Testis (tissue), 3 donors: ENCODE results near the gene PHF13. TPM values are rescaled to one million over a fixed set of nuclear protein-coding genes. Genes with fewer than 3 reads are reported as not detected.

Experiments
- DNase-seq: peaks from one replicate; pipeline ENCODE4 v3.0.0-alpha.2; 2019
- H3K27ac ChIP-seq, 2 donors: fragments of 200-600 bp; sonication (generic); one replicate each; pipeline ENCODE4 v1.5.1; 2019
- H3K27me3 ChIP-seq: fragments of 200-600 bp; sonication (generic); one replicate; pipeline ENCODE4 v1.5.1; 2019
- H3K36me3 ChIP-seq: fragments of 200-600 bp; sonication (generic); one replicate; pipeline ENCODE4 v1.5.1; 2017; ENCODE audit warnings: low read depth; ENCODE audit errors: missing control alignments
- H3K4me1 ChIP-seq: fragments of 200-600 bp; sonication (generic); one replicate; pipeline ENCODE4 v1.5.1; 2019
- H3K4me3 ChIP-seq, 2 donors: fragments of 200-600 bp; sonication (generic); one replicate each; pipeline ENCODE4 v1.5.1; 2017 to 2019
- H3K9me3 ChIP-seq: fragments of 200-600 bp; sonication (generic); one replicate; pipeline ENCODE4 v1.5.1; 2017
- CTCF ChIP-seq, 3 experiments: fragments of 450-650 bp in 2 of 3; fragments of 200-600 bp in 1 of 3; sonication (generic) in 1 of 3; IDR thresholded peaks; one replicate each; pipeline ENCODE4 v1.5.1; 2016 to 2019; ENCODE audit warnings: antibody characterized with exemption in 3 of 3, mild to moderate bottlenecking in 2 of 3, moderate library complexity in 1 of 3
- POLR2A ChIP-seq: fragments of 450-650 bp; IDR thresholded peaks from one replicate; pipeline ENCODE4 v1.6.1; 2017; ENCODE audit warnings: antibody characterized with exemption, mild to moderate bottlenecking, moderate library complexity
- WGBS, 2 donors: methylation state at CpG; one replicate each; pipeline ENCODE4 v1.1.5; 2018; 5-methylcytosine and 5-hydroxymethylcytosine counted together
- intact Hi-C: fragments of 100-400 bp; cut with DNase I; formaldehyde crosslinking; loops from one replicate; pipeline ENCODE4 v1.15.1; 2023; ENCODE audit warnings: low total_unique reads
- polyA plus RNA-seq: library from polyadenylated mRNA; stranded (reverse); fragments of 350-450 nt; fragmentation: Illumina TruSeq; extraction: RNeasy Lipid Tissue Mini Kit (QIAGEN cat#74804); gene quantifications from one replicate; pipeline ENCODE4 v1.2.3, GENCODE V29; 2014; ENCODE audit warnings: low read depth, low replicate concordance; ENCODE audit not compliant: insufficient read depth
- total RNA-seq, 2 donors: library from RNA; depleted of rRNA; stranded (reverse); fragments of >200 nt; gene quantifications; one replicate each; pipeline ENCODE4 v1.2.3, GENCODE V29; 2016

The PHF13 gene
- total and polyA plus RNA-seq, 3 donors from 2014 or later = 70.8 to 94.3 (median 88.1) TPM

- Histone ChIP-seq H3K27me3 (no peaks in the 10 kb centered on the region), H3K9me3 (no peaks in the 10 kb centered on the region), H3K4me3 (no peak overlapping the region), H3K4me1 (peaks cover 28% of the 10 kb centered on the region), H3K27ac (no peak overlapping the region), H3K36me3 (no peaks in the 10 kb centered on the region)
- no peak for DNase-seq
- TF ChIP-seq CTCF (IDR thresholded peaks at IDR 0.05) = no peak
- TF ChIP-seq POLR2A = no peak
- 92 to 93% methylated on average over 11 of the region's 11 CpGs for WGBS, 2 donors
- intact Hi-C loops = no loop called here
These were observed 18.4 kb upstream of the PHF13 start for GRCh38 chr1:6594977-6595740.

- no peaks in the 10 kb centered on the region for H3K9me3 ChIP-seq
- WGBS, 2 donors = 63 to 70% methylated on average over 7 of the region's 7 CpGs
- no peak for TF ChIP-seq POLR2A
- no peak for TF ChIP-seq CTCF (IDR thresholded peaks at IDR 0.05)
- no peak overlapping the region for H3K4me3 ChIP-seq
- DNase-seq = no peak
- no peaks in the 10 kb centered on the region for H3K27me3 ChIP-seq
- H3K27ac ChIP-seq = no peak overlapping the region
- intact Hi-C loops = no loop called here
- no peaks in the 10 kb centered on the region for H3K36me3 ChIP-seq
- peaks cover 36% of the 10 kb centered on the region for H3K4me1 ChIP-seq
These were observed 17.2 kb upstream of the PHF13 start for GRCh38 chr1:6596351-6596750.

GRCh38 chr1:6596886-6597776 lies 16.4 kb upstream of the PHF13 start:
- TF ChIP-seq CTCF (IDR thresholded peaks at IDR 0.05) (no peak), POLR2A (no peak)
- H3K4me1 ChIP-seq = peaks cover 36% of the 10 kb centered on the region
- DNase-seq = no peak
- no peak overlapping the region for H3K4me3 ChIP-seq
- intact Hi-C loops = no loop called here
- H3K36me3 ChIP-seq = no peaks in the 10 kb centered on the region
- H3K9me3 ChIP-seq = no peaks in the 10 kb centered on the region
- H3K27me3 ChIP-seq = no peaks in the 10 kb centered on the region
- WGBS, 2 donors = 62 to 70% methylated on average over 8 to 15 of the region's 15 CpGs
- H3K27ac ChIP-seq = no peak overlapping the region

GRCh38 chr1:6597777-6598131 lies 15.8 kb upstream of the PHF13 start:
- no peak overlapping the region for H3K4me3 ChIP-seq

More at GRCh38 chr1:6597777-6598131, 15.8 kb upstream of the PHF13 start:
- intact Hi-C loops = no loop called here
- H3K27ac ChIP-seq = no peak overlapping the region
- TF ChIP-seq CTCF (IDR thresholded peaks at IDR 0.05) (no peak), POLR2A (no peak)
- WGBS, 2 donors = 81 to 82% methylated on average over 3 to 6 of the region's 6 CpGs
- no peaks in the 10 kb centered on the region for H3K27me3 ChIP-seq
- H3K36me3 ChIP-seq = no peaks in the 10 kb centered on the region
- no peaks in the 10 kb centered on the region for H3K9me3 ChIP-seq
- DNase-seq = no peak
- peaks cover 36% of the 10 kb centered on the region for H3K4me1 ChIP-seq
